Caco-2 (cell line): Measurements from ENCODE around the gene NT5C1A. TPM values are rescaled to one million over a fixed set of nuclear protein-coding genes. Genes with fewer than 3 reads are reported as not detected.

Source experiments
- BruUV-seq: library from RNA; stranded (reverse); fragments of 400-500 nt; replicated peaks from 2 replicates; lab custom pipeline; 2021; lab: Mats Ljungman, UMichigan
- CTCF ChIA-PET: fragments of 300-600 bp; sonication (Branson Sonifier 250); formaldehyde crosslinking; loops from one replicate; lab custom pipeline; 2022; ENCODE audit warnings: antibody characterized with exemption; lab: Charles Lee
- POLR2A ChIA-PET: fragments of 300-600 bp; sonication (Branson Sonifier 250); formaldehyde crosslinking; loops from one replicate; lab custom pipeline; 2022; ENCODE audit warnings: antibody characterized with exemption; lab: Charles Lee
- DNase-seq, 2 experiments: peaks; one replicate each; pipeline versions ENCODE4 v3.0.0 to v3.0.0-alpha.2; 2020 to 2022
- H3K27me3 ChIP-seq: replicated peaks from 2 replicates; pipeline ENCODE4 v1.6.0; 2011; ENCODE audit warnings: low read length; ENCODE audit not compliant: control insufficient read depth, insufficient read depth
- H3K36me3 ChIP-seq: 2 replicates; pipeline ENCODE4 v1.5.1; 2011; ENCODE audit warnings: low read length; ENCODE audit not compliant: control insufficient read depth, insufficient read depth
- H3K4me1 ChIP-seq: fragments of 250-450 bp; sonication (Bioruptor Pico); 2 replicates; pipeline ENCODE4 v1.5.1; 2020; ENCODE audit warnings: mild to moderate bottlenecking
- H3K4me3 ChIP-seq: 2 replicates; pipeline ENCODE4 v1.5.1; 2011; ENCODE audit warnings: low read depth, mild to moderate bottlenecking, control low read depth, low read length
- H3K9me3 ChIP-seq: fragments of 250-450 bp; sonication (Bioruptor Pico); 2 replicates; pipeline ENCODE4 v1.5.1; 2020; ENCODE audit warnings: mild to moderate bottlenecking, moderate library complexity
- H3K27ac Mint-ChIP-seq: one replicate; pipeline ENCODE4 v1.8.0; 2022; ENCODE audit warnings: mixed read lengths; ENCODE audit not compliant: unreplicated experiment
- H3K27me3 Mint-ChIP-seq: one replicate; pipeline ENCODE4 v1.8.0; 2022; ENCODE audit warnings: mixed read lengths; ENCODE audit not compliant: insufficient read depth, unreplicated experiment
- H3K36me3 Mint-ChIP-seq: one replicate; pipeline ENCODE4 v1.8.0; 2022; ENCODE audit warnings: mild to moderate bottlenecking, mixed read lengths; ENCODE audit not compliant: insufficient read depth, unreplicated experiment
- H3K4me1 Mint-ChIP-seq: one replicate; pipeline ENCODE4 v1.8.0; 2022; ENCODE audit warnings: low read depth, mixed read lengths; ENCODE audit not compliant: unreplicated experiment
- H3K4me3 Mint-ChIP-seq: one replicate; pipeline ENCODE4 v1.8.0; 2022; ENCODE audit warnings: mild to moderate bottlenecking, moderate library complexity, mixed read lengths; ENCODE audit not compliant: unreplicated experiment
- H3K9me3 Mint-ChIP-seq: one replicate; pipeline ENCODE4 v1.8.0; 2022; ENCODE audit warnings: mixed read lengths; ENCODE audit not compliant: unreplicated experiment
- CTCF ChIP-seq, 2 experiments: fragments of 200-600 bp in 1 of 2; IDR thresholded peaks; 1 replicate in 1 of 2; 2 replicates in 1 of 2; pipeline versions ENCODE4 v1.5.1 to v1.8.0; 2011 to 2022; ENCODE audit warnings: antibody characterized with exemption in 1 of 2, control low read depth in 1 of 2, inconsistent platforms in 1 of 2, low read depth in 1 of 2, low read length in 1 of 2, mild to moderate bottlenecking in 1 of 2, moderate library complexity in 1 of 2; ENCODE audit not compliant: insufficient read depth in 1 of 2, severe bottlenecking in 1 of 2, unreplicated experiment in 1 of 2
- intact Hi-C: fragments of 100-400 bp; cut with micrococcal nuclease; formaldehyde crosslinking; loops from one replicate; pipeline ENCODE4 v1.10.0; 2022; ENCODE audit not compliant: unreplicated experiment
- total RNA-seq: library from RNA; stranded (reverse); gene quantifications from 2 replicates; pipeline ENCODE4 v1.2.3, GENCODE V29; 2022

Gene NT5C1A
- total RNA-seq, 1 experiment from 2014 or later, result not detected

DNA sequence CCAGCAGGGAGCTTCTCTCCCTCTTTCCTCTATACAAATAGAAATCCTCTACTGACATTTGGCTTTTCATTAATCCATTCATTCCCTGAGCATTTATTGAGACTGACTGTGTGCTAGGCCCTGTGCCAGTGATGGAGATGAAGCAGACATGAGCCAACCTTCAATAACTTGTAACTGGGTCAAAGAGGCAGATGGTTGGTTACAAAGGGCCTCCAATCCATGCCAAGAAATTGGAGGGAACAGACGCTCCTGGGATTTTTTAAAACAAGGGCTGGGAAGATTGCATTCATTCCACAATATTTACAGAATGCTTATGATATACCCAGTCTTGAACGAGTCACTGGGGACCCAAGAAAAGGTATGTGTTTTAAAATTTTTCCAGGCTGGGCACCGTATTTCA, 13.2 kb upstream of the NT5C1A start:
- Mint-ChIP-seq H3K27ac (no peak overlapping the region), H3K36me3 (no peaks in the 10 kb centered on the region), H3K4me3 (no peak overlapping the region), H3K27me3 (peaks cover 14% of the 10 kb centered on the region), H3K4me1 (no peaks in the 10 kb centered on the region), H3K9me3 (no peaks in the 10 kb centered on the region)
- BruUV-seq, result no TSS peak
- H3K9me3 ChIP-seq, result no peaks in the 10 kb centered on the region
- POLR2A ChIA-PET, result no interaction called here
- H3K4me3 ChIP-seq, result no peak overlapping the region
- CTCF ChIA-PET, result no interaction called here
- H3K36me3 ChIP-seq, result no peaks in the 10 kb centered on the region
- DNase-seq, result no peak
- H3K27me3 ChIP-seq, result no peaks in the 10 kb centered on the region
- no peak for TF ChIP-seq CTCF (IDR thresholded peaks at IDR 0.05; ENCODE audit: insufficient read depth in 1 of 2, low read depth in 1 of 2, low read length in 1 of 2, severe bottlenecking in 1 of 2, unreplicated experiment in 1 of 2)
- intact Hi-C loops, result no loop called here
- H3K4me1 ChIP-seq, result no peaks in the 10 kb centered on the region

DNA sequence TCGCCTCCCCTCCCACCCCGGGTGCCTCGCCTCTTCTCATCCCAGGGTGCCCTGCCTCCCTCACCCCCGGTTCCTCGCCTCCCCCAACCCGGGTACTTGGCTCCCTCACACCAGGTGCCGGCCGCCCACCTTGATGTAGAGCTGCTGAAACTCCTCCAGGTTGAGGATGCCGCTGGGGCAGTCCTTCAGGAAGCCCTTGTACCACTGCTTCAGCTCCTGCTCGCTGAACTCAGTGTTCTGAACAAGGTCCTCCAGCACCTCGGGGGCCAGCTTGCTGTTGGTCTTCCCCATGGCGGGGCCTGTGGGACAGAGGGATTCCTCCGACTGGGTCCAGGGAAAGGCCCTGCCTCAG, 12.4 kb upstream of the NT5C1A start:
- Mint-ChIP-seq H3K36me3 (no peaks in the 10 kb centered on the region), H3K27me3 (peaks cover 14% of the 10 kb centered on the region)
- CTCF ChIA-PET, result no interaction called here

DNA sequence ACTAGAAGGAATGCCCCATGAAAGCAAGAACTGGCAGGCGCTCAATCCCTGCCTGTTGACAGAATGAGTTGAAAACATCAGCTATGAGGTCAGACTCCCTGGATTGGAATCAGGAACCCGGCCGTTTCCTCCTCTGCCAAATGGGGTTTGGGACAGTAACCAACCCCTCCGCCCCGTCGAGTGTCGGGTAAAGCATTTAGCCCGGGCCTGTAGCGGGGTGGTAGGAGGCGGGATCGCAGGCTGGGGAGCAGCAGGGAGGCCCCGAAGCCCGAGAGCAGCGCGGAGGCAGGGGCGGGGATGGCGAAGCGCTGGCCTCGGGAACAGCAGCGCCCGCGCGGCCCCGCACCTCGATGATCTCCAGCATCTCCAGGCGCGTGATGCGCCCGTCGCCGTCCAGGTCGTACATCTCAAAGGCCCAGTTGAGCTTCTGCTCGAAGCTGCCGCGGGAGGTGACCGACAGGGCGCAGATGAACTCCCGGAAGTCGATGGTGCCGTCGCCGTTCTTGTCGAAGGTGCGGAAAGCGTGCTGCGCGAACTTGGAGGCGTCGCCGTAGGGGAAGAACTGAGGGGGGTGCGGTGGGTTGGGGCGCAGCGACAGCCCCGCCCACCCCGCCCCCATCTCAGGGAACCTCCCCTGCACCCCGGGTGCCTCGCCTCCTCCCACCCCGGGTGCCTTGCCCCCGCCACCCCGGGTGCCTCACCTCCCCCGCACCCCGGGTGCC, 11.8 kb upstream of the NT5C1A start:
- ChIA-PET CTCF (no interaction called here), POLR2A (no interaction called here)
- Mint-ChIP-seq H3K27me3 (peaks cover 11% of the 10 kb centered on the region), H3K36me3 (no peaks in the 10 kb centered on the region), H3K9me3 (no peaks in the 10 kb centered on the region), H3K27ac (no peak overlapping the region), H3K4me3 (no peak overlapping the region), H3K4me1 (no peaks in the 10 kb centered on the region)
- BruUV-seq, result no TSS peak
- no peaks in the 10 kb centered on the region for H3K9me3 ChIP-seq
- intact Hi-C loops, result no loop called here
- no peak for DNase-seq
- H3K36me3 ChIP-seq, result no peaks in the 10 kb centered on the region
- no peaks in the 10 kb centered on the region for H3K4me1 ChIP-seq
- H3K27me3 ChIP-seq, result no peaks in the 10 kb centered on the region
- TF ChIP-seq CTCF (IDR thresholded peaks at IDR 0.05; ENCODE audit: insufficient read depth in 1 of 2, low read depth in 1 of 2, low read length in 1 of 2, severe bottlenecking in 1 of 2, unreplicated experiment in 1 of 2), result no peak
- H3K4me3 ChIP-seq, result no peak overlapping the region

More for the DNA sequence above, 12.4 kb upstream of the NT5C1A start:
- DNase-seq, result no peak
- Mint-ChIP-seq H3K9me3 (no peaks in the 10 kb centered on the region), H3K4me3 (no peak overlapping the region), H3K4me1 (no peaks in the 10 kb centered on the region), H3K27ac (no peak overlapping the region)
- Histone ChIP-seq H3K4me1 (no peaks in the 10 kb centered on the region), H3K4me3 (no peak overlapping the region), H3K36me3 (no peaks in the 10 kb centered on the region), H3K9me3 (no peaks in the 10 kb centered on the region), H3K27me3 (no peaks in the 10 kb centered on the region)
- TF ChIP-seq CTCF (IDR thresholded peaks at IDR 0.05; ENCODE audit: insufficient read depth in 1 of 2, low read depth in 1 of 2, low read length in 1 of 2, severe bottlenecking in 1 of 2, unreplicated experiment in 1 of 2), result no peak
- intact Hi-C loops, result no loop called here
- BruUV-seq, result no TSS peak
- POLR2A ChIA-PET, result no interaction called here
